ENCODE measurements around the gene SREBF1. TPM values are rescaled to one million over a fixed set of nuclear protein-coding genes. Genes with fewer than 3 reads are reported as not detected.

SREBF1 gene
- total RNA-seq, result 44.9 and 52.7 TPM in 2 replicates

GRCh38 chr17:17836818-17837379, at the start of gene SREBF1:
TSS of gene SREBF1 (minus strand) at chr17:17836986. CDS start at chr17:17836817, 169 bp downstream.

Other genes starting within 250 kb of the SREBF1 start
- gene PEMT, start 245.3 kb downstream of the SREBF1 start, total RNA-seq, result 46.6 and 48.5 TPM in 2 replicates
- 12.0 and 14.0 TPM in 2 replicates for gene RAI1, start 155.5 kb downstream of the SREBF1 start, total RNA-seq
- 21.3 and 27.4 TPM in 2 replicates for gene TOM1L2, start 135.4 kb upstream of the SREBF1 start, total RNA-seq
- 0.87 and 2.0 TPM in 2 replicates for gene DRC3, start 135.9 kb upstream of the SREBF1 start, total RNA-seq
- 8.9 and 22.7 TPM in 2 replicates for gene ATPAF2, start 202.2 kb upstream of the SREBF1 start, total RNA-seq
- gene GID4, start 202.4 kb upstream of the SREBF1 start, total RNA-seq, result 10.3 and 10.9 TPM in 2 replicates

Data from cardiac ventricle fibroblast (primary cell).